UCSD-AML1 (cell line): ENCODE measurements around the gene GARIN5A.
A peak's percentile ranks its signal among the peaks of the same experiment; 100 is the strongest.
"Not testable (repeated sequence)": the region's sequence is repeated elsewhere in the genome, so short reads cannot be mapped to it uniquely, and the experiment has no call there.

Experiments
- DNase-seq: peaks from one replicate; lab custom pipeline; 2025; ENCODE audit not compliant: unreplicated experiment; lab: John Stamatoyannopoulos, UW

GARIN5A gene

DNA sequence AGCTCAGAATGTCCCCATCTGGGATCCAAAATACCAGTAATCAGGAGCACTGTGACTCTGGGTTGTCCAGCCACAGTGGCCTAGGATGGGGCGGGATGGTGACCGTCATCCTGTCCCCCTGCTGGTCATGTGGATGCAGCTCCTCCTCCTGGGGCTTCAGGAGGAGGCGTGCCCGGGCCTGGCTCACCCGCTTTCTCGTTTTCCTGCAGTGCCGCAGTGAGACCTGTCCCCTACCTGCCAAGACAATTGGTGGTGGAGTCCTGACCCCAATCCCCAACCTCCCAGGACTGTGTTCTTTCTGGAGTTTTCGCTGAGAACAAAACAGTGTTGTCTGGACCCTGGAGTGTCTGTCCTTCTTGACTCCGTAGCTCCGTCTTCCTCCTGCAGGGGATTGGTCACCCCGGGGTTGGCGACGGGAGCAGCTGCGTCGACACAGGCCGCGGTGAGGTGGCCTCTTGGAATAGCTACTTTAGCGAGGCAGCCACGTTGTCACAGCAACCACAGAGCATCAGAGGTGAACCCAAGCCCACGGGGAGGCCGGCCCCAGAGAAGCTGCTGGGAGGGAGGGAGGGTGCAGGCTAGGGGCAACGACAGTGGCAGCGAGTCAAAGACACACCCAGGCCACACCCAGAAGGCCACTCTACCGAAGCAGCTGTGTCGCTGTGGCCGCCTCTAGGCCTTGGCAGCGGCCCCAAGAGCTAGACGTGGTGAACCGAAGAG lies 10.5 kb downstream of the GARIN5A start:
- no peak for DNase-seq

GRCh38 chr19:50465000-50465399 lies 11.6 kb downstream of the GARIN5A start:
- no peak for DNase-seq

DNA sequence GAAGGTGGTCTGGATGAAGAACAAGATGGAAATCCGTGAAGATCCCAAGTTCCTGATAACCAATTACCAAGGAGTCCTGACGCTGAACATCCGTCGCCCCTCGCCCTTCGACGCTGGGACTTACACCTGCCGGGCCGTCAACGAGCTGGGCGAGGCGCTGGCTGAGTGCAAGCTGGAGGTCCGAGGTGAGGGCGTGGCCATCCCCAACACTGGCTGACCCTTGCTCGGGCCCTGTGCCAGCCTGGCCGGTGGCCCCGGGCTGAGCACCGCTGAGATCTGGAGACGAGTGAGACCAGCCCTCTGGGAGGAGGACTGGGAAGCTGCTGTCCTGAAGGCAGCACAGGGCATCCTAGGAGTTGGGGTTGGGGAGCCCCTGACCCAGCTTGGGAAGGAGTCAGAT lies 12.3 kb downstream of the GARIN5A start:
- DNase-seq: no peak

DNA sequence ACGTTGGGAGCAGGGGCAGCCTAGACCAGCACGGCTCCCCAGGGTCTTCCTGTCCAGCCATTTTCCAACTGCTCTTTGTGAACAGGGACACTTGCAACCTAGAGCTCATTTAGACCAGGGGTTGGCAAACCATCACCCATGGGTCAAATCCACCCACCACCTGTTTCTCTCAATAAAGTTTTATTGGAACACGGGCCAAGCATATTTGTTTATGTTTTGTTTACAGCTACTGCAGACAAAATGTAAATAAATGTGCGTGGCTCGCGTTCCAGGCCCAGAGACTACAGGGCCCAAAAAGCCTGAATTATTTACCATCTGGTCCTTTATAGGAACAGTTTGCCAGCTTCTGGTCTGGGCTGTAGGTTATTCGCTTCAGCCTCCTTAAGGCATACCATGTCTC lies 13.7 kb downstream of the GARIN5A start:
- no peak for DNase-seq

DNA sequence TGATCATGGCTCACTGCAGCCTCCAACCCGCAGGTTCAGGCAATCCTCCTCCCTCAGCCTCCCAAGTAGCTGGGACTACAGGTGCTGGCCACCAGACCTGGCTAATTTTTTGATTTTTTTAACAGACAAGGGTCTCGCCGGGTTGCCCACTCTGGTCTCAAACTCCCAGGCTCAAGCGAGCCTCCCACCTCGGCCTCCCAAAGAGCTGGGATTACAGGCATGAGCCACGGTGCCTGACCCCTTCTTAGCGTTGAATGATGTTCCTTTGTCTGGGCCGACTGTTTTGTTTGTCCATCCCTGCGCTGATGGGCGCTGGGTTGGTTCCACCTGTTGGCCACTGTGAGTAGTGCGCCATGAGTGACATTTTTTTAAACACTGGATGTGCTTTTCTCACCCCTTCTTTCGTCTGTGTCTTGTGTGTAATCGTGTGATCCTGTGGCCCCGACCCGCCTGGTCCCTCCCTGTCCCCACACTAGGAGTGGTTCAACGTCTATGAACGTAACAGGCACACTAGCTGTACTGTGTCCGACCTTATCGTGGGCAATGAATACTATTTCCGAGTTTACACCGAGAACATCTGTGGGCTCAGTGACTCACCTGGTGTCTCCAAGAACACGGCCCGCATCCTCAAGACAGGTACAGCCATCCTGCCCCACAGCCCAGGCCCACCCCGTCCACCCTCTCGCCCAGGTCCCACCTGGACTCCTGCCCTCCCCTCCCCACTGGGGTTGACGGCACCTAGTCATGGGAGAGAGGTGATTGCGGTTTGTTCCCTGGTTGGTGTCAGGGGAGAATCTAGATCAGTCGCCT lies 15.4 kb downstream of the GARIN5A start:
- peak; percentile 64 for DNase-seq

DNA sequence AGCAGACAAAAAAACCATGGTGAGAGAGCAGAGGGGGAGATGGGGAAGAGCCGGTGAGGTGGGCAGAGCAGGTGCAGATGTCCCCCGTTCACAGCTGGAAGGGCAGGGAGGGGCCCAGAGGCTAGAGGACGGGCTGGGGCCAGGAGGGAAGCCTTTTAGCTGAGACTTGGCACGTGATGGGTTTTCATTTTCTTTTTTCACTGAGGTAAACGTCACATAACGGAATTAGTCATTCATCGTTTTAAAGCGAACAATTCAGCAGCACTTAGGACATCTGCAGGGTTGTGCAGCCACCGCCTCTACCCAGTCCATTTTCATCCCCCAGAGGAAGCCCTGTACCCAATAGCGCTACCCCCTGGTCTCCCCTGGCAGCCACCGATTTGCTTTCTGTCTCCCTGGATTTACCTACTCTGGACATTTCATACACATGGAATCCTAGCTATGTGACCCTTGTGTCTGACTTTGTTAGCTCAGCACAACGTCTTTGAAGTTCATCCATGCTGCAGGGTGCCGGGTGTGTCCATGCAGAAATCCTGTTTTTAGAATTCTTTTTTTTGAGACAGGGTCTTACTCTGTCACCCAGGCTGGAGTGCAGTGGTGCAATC lies 16.4 kb downstream of the GARIN5A start:
- no peak for DNase-seq

DNA sequence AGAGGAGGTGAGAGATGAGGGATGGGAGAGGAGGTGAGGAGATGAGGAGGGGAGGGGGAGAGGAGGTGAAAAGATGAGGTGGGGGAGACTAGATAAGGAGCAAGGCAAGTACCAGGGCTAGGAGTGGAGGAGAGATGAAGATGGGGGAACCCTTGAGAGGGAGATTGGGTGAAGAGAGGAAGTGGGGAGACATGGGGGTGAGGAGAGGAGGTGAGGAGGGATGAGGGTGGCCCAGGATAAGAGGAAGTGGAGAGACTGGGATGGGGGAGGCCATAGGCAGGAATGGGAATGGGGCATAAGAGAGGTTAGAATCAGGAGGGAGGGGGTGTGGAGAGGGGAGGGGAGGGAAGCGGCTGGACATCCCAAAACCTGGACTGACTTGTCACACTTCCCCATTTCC lies 17.0 kb downstream of the GARIN5A start:
- no peak for DNase-seq

GRCh38 chr19:50459067-50459456 lies 17.6 kb downstream of the GARIN5A start:
- no peak for DNase-seq

- no peak for DNase-seq
Measured at GRCh38 chr19:50458396-50459066, 18.1 kb downstream of the GARIN5A start.

GRCh38 chr19:50457300-50457699 lies 19.3 kb downstream of the GARIN5A start:
- DNase-seq: no peak

DNA sequence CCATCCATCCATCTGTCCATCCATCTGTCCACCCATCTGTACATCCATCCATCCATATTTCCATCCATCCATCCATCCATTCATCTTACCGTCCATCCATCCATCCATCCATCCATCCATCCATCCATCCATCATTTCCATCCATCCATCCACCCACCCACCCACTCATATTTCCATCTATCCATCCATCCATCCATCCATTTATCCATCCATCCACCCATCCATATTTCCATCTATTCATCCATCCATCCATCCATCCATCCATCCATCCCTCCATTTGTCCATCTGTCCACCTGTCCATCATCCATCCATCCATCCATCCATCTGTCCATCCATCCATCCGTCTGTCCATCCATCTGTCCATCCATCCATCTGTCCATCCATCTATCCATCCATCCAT lies 20.7 kb downstream of the GARIN5A start:
- no peak for DNase-seq

DNA sequence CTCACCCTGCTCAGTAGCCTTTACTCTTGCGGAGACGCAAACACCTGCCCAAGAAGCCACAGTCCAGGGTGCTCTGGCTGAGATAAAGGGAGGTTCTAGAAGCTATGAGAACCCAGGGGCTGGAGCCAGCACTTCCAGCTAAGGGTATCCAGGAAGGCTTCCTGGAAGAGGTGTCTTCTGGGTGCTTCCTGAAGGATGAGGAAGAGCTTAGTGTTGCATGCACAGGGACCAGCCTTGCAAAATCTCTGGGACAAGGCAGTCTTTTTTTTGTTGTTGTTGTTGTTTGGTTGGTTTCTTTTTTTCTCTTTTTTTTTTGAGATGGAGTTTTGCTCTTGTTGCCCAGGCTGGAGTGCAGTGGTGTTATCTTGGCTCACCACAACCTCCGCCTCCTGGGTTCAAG lies 23.4 kb downstream of the GARIN5A start:
- no peak for DNase-seq

DNA sequence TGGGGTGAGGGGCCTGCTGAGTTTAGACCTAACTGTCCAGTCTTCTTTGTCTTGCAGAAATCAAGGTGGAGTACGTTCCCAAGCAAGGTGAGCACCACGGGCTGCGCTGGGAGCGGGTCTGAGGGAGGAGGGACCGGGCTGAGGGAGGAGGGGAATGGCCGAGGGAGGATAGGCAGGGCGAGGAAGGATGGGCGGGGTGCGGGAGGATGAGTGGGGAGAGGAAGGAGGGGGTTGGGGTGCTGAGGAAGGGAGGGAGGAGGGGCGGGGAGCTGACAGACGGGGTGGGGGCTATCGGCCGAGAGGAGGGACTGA lies 25.5 kb downstream of the GARIN5A start:
- DNase-seq: no peak

DNA sequence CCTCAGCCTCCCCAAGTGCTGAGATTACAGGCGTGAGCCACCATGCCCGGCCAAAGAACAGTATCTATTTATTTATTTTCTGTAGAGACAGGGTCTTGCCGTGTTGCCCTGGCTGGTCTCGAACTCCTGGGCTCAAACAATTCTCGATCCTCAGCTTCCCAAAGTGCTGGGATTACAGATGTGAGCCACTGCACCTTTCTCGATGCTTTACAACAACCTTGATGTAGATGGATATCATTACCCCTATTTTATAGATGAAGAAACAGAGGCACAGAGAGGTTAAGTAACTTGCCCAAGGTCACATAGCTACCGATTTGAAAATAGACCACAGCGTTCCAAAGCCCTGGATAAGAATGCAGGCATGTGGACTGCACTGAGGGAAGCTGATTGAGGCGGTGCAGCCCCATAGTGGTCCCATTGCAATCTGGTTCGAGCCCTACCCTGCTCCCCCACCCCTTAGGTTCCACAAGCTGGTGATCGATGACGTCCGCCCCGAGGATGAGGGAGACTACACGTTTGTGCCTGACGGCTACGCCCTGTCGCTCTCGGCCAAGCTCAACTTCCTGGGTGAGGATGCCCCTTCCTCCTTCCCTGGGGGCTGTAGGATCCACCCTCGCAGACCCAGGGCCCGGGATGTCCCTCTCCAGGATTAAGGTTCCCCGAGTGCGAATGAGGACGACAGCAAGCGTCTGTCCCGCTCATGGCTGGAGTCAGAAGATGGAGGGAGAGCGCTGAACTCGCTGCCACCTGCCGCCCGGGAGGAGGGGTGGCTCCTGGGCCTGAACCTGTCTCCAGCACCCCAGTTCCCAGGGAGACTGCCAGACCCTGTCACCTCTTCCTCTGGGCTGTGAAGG lies 26.1 kb downstream of the GARIN5A start:
- no peak for DNase-seq

DNA sequence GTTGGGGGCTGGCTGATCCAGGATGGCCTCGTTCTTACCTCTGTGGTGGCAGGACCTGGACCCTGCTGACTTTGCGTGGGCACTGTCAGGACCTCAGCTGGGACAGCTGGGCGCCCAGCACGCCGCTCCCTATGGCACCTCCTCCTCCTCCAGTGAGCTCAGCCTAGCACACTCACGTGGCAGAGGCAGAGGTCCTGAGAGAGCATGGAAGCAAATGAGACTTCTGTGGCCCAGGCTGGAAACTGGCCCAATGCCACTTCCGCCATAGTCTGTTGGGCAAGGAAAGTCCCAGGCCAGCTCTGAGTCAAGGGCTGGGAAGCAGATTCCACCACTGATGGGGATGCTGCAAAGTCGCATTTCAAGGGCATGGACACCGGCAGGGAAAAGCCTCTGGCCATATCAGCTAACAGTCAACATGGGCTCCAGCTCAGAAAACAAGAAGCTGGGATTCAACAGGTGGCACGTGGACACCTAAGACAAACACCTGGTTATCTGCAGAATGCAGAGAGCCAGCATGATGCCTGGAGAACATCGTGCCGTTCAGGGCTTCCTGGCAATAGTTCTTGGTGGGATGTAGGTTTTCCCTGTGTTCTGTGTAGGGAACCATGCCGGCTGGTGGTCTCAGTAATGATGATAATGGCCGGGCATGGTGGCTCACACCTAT lies 27.3 kb downstream of the GARIN5A start:
- DNase-seq: no peak

DNA sequence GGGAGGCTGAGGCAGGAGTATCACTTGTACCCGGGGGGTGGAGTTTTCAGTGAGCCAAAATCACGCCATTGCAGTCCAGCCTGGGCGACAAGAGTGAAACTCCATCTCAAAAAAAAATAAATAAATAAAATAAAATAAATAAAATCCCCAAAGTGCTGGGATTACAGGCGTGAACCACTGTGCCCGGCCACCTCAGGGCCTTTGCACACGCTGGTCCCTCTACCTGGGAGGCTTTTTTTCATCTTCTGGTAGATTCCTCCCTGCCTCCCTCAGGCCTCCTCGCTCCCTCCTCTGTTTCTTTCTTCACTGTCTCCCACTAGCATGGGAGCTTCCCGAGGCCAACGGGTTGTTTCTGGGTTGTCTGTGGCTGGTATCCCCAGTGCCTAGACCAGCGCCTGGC lies 28.9 kb downstream of the GARIN5A start:
- no peak for DNase-seq

DNA sequence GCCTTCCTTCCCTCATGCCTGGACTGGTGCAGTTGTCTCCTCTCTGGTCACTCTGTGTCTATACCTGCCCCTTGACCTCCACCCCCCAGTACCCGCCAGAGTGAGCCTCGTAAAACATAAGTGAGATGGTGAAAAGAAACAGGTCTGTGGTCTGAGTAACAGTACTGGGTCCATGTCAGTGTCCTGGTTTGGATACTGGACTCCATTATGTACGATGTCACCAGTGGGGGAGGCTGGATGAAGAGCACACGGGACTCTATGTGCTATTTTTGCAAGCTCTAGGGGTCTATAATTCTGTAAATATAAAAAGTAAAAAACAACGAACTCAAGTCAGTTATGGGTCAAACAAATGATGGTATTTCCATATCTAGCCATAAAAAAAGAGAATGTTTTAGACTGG lies 29.6 kb downstream of the GARIN5A start:
- DNase-seq: no peak

DNA sequence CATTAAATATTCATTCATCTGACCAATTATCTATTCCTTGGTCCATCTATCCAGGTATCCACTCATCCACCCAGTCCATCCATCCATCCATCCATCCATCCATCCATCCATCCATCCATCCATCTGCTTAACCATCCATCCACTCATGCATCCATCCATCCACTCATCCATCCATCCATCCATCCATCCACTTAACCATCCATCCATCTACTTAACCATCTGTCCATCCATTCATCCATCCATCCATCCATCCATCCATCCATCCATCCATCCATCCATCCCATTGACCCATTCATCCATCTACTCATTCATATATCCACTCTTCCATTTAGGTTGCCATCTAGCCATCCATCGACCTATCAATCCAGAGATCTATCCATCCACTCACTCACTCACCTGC lies 32.6 kb downstream of the GARIN5A start:
- DNase-seq: no peak

GRCh38 chr19:50439130-50439529 lies 37.5 kb downstream of the GARIN5A start:
- not testable (repeated sequence) for DNase-seq

GRCh38 chr19:50437862-50438449 lies 38.7 kb downstream of the GARIN5A start:
- DNase-seq: no peak
